HFF-Myc (cell line): ENCODE data around the gene KCNAB1.

ENCODE experiments used
- DNase-seq: peaks from one replicate; pipeline ENCODE4 v3.0.0-alpha.2; 2011; ENCODE audit warnings: low read depth; ENCODE audit errors: extremely low read depth
- H3K4me3 ChIP-seq: replicated peaks from 2 replicates; pipeline ENCODE4 v1.5.1; 2011; ENCODE audit warnings: low read depth, mild to moderate bottlenecking, control low read depth, low read length
- TF ChIP-seq, protein P1 (sequence below): IDR thresholded peaks from 2 replicates; pipeline ENCODE4 v1.5.1; 2012; ENCODE audit warnings: mild to moderate bottlenecking, low read depth, low read length, control low read depth; ENCODE audit errors: missing control alignments

The KCNAB1 gene

DNA sequence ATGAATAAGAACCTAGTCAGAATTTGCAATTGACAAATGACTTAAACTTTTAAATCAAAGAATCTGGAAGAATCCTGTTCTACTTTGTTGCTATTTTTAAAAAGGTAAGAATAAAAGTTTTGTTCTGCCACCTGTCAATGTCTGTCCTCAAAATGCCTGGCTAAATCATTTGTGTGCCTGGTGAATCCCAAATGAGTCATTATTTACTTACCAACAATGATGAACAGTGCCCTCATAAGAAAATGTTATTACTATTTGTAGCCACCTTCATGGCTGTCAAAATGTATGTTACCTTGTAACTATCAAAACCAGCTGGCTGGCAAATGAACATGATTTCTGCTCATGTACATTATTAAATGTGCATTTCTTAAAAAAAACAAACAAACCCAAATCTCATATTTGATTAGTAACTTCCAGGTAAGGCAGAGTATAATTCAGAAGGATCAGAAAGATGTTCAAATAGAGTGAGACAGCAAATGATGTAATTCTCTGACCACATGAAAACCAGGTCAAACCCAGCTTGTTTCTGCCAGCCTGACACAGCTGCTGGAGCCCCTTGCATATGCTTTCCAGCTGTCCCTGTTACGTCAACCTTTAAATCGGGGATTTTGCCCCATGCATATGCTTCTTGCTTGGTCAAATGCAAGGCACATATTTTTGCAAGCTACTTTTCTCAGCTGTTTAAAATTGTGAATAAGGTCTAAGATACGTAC lies 296.6 kb downstream of the KCNAB1 start:
- TF ChIP-seq, protein P1, sequence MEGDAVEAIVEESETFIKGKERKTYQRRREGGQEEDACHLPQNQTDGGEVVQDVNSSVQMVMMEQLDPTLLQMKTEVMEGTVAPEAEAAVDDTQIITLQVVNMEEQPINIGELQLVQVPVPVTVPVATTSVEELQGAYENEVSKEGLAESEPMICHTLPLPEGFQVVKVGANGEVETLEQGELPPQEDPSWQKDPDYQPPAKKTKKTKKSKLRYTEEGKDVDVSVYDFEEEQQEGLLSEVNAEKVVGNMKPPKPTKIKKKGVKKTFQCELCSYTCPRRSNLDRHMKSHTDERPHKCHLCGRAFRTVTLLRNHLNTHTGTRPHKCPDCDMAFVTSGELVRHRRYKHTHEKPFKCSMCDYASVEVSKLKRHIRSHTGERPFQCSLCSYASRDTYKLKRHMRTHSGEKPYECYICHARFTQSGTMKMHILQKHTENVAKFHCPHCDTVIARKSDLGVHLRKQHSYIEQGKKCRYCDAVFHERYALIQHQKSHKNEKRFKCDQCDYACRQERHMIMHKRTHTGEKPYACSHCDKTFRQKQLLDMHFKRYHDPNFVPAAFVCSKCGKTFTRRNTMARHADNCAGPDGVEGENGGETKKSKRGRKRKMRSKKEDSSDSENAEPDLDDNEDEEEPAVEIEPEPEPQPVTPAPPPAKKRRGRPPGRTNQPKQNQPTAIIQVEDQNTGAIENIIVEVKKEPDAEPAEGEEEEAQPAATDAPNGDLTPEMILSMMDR: no peak
- no peak overlapping the region for H3K4me3 ChIP-seq
- peak; percentile 80 for DNase-seq

DNA sequence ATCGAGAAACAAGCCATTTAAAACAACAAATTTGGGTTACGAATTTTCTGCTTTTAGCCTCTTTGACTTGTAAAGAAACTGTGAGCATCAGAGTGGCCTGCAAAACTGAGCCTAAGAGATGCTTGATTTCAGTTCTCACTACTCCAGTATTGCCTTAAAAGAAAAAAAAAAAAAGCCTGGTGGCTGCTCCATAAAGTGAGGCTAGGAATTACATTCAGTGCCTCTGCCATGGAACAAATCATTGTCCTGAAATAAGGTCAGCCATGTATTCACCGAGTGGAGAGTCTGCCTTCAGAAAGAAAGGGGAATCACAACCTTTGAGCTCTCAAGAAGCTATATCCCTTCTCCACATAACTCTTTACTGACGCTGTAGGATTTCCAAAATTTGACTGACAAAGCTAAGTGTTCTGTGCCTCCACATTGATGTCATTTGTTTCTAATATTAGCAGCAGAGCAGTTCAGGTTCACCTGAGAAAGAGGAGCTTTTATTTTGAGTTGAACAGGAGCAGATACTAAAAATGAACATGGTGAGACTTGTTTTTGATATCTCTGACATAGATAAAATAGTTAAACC lies 297.3 kb downstream of the KCNAB1 start:
- TF ChIP-seq, protein P1: no peak
- DNase-seq: no peak
- H3K4me3 ChIP-seq: no peak overlapping the region

DNA sequence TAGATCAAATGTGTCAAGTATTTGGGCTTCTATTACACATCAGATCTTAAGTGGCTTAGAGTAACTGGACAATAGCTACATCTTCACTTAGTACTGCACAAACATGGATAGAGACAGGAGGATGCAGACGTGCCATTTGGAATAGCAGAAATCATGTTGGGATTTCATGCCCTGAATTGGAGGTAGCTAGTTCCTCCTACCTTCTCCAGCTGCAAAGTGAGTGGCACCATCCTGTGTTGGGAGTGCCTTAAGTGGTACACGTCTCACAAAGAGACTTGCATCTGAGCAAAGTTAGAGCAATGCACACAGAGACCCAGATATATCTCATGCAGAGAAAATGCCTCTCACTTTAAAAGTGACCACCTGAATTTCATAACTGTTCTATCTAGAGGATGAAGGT lies 298.1 kb downstream of the KCNAB1 start:
- DNase-seq: no peak
- TF ChIP-seq, protein P1: no peak

DNA sequence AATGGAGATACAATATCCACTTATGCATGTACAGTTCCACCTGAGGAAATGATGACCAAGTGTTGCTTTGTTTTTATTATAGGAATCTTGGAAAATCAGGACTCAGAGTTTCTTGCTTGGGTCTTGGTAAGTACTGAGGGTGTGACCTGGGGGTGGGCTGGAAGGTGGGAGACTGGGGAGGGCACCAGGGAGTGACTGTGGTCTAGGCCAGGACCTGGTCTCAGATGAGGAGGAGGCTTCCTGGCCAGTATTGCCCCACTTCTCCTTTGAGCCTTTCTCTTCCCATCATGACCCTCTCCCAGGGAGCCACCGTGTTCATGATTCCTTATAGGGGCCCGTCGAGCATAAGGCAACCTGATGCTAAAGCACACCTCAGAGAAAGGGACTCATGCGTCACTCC lies 301.2 kb downstream of the KCNAB1 start:
- TF ChIP-seq, protein P1: no peak
- H3K4me3 ChIP-seq: no peak overlapping the region
- no peak for DNase-seq

More for the DNA sequence above, 298.1 kb downstream of the KCNAB1 start:
- no peak overlapping the region for H3K4me3 ChIP-seq

DNA sequence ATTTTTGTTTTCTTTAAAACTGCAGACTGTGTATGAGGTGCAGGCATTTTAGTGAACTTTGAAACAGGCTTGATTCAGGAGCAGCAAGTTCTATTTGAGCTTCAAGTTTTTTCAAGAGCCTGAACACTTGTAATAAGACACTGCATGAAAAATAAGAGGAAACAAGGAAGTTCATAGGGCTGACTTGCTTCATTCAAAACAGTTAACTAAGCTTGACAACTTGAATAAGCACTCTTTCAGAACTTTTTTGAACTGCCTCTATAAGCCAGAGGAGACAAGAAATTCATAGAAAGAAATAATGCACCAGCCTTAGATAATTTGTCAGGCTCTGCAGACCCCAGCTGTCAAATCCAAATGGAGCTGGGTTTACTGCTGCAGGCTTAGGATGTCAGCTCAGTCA lies 304.4 kb downstream of the KCNAB1 start:
- TF ChIP-seq, protein P1: no peak
- H3K4me3 ChIP-seq: no peak overlapping the region
- no peak for DNase-seq

DNA sequence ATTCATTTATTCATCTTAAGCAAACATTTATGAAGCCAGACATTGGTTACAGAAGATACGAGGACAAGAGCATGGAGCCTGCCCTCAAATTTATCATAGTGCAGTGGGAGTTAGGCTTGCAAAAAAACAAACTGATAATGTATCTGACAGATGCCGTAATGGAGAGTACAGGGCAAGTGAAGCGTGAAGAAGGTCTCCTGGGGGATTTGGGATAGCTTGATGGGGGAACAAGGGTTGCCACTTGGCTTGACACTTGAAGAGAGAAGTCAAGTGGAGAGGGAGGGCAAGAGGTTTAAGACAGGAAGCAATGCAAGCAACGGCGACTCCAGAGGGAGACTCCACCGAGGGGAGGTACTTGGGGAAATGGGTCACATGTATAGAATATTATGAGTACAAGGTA lies 305.3 kb downstream of the KCNAB1 start:
- H3K4me3 ChIP-seq: no peak overlapping the region
- TF ChIP-seq, protein P1: no peak
- no peak for DNase-seq
